ENCODE measurements around the gene SIM1.
"Not testable (repeated sequence)": the region's sequence is repeated elsewhere in the genome, so short reads cannot be mapped to it uniquely, and the experiment has no call there.

SIM1 gene

GRCh38 chr6:100417036-100417435, 47.7 kb downstream of the SIM1 start:
- no peak for DNase-seq

GRCh38 chr6:100415768-100416167, 49.0 kb downstream of the SIM1 start:
- no peak for DNase-seq

- DNase-seq = no peak
These were observed 51.8 kb downstream of the SIM1 start for GRCh38 chr6:100412872-100413271.

- DNase-seq = no peak
These were observed 60.7 kb downstream of the SIM1 start for GRCh38 chr6:100404051-100404450.

- no peak for DNase-seq
These were observed 71.2 kb downstream of the SIM1 start for GRCh38 chr6:100393493-100393892.

GRCh38 chr6:100392423-100392822, 72.3 kb downstream of the SIM1 start:
- DNase-seq = no peak

GRCh38 chr6:100388868-100389519, 75.7 kb downstream of the SIM1 start:
- no peak for DNase-seq

- no peak for DNase-seq
These were observed 81.9 kb downstream of the SIM1 start for GRCh38 chr6:100382767-100383195.

GRCh38 chr6:100382031-100382430, 82.7 kb downstream of the SIM1 start:
- no peak for DNase-seq

- DNase-seq = no peak
These were observed 83.6 kb downstream of the SIM1 start for GRCh38 chr6:100381111-100381510.

GRCh38 chr6:100379386-100379785, 85.3 kb downstream of the SIM1 start:
- DNase-seq = no peak

GRCh38 chr6:100378576-100378975, 86.1 kb downstream of the SIM1 start:
- DNase-seq = no peak

- DNase-seq = no peak
These were observed 88.6 kb downstream of the SIM1 start for GRCh38 chr6:100376103-100376502.

GRCh38 chr6:100372326-100373091, 92.2 kb downstream of the SIM1 start:
- peak; percentile 47 for DNase-seq

- DNase-seq = no peak
These were observed 93.1 kb downstream of the SIM1 start for GRCh38 chr6:100371591-100371990.

GRCh38 chr6:100370265-100370664, 94.5 kb downstream of the SIM1 start:
- no peak for DNase-seq

- DNase-seq = no peak
These were observed 98.3 kb downstream of the SIM1 start for GRCh38 chr6:100366419-100366818.

GRCh38 chr6:100363651-100364050, 101.1 kb downstream of the SIM1 start:
- no peak for DNase-seq

- DNase-seq = not testable (repeated sequence)
These were observed 109.7 kb downstream of the SIM1 start for GRCh38 chr6:100354736-100355641.

- DNase-seq = no peak
These were observed 111.3 kb downstream of the SIM1 start for GRCh38 chr6:100353276-100354015.

- DNase-seq = no peak
These were observed 114.6 kb downstream of the SIM1 start for GRCh38 chr6:100350139-100350538.

GRCh38 chr6:100349366-100349765, 115.4 kb downstream of the SIM1 start:
- no peak for DNase-seq

Data from DMS153 (cell line).